ENCODE data around the gene FIGLA. TPM values are rescaled to one million over a fixed set of nuclear protein-coding genes. Genes with fewer than 3 reads are reported as not detected.
A peak's percentile ranks its signal among the peaks of the same experiment; 100 is the strongest.

FIGLA gene
- total and polyA plus RNA-seq, 2 experiments from 2014 or later: not detected

DNA sequence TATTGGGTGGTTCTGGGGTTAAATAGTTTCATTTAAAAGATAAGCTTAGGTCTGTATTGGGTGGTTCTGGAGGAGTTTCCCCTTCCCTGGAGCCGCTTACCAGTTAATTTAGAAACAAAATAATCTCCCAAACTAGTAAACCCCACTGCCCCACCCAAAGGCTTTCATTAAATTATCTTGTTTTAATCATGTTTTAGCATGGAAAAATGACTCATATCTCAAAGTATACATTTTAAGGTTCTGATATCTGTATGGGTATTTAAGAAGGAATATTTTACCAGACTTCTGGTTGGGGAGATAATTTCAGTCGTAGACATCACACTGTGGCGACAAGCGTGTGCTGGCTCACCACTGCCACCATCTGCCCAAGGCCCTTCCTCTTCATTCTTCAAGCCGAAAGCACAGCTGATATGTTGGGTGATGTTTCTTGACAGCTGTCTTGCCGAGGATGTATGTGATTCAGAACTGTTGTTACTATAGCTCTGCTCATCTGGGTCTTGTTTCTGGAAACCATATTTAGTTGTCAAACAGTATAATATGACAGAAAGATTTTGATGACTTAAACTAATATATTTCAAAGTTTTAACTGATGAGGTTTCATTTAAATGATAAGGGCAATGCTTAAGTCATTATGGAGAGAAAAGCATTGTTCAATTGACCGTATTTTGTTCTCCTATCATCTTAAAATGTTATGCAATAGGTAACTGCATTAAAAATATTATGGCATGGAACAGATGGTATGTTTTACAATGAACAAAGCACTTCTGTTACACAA lies 5.1 kb downstream of the FIGLA start:
- Histone ChIP-seq H3K9me2 (ENCODE audit: insufficient read depth) (no peaks in the 10 kb centered on the region), H3K4me2 (no peak overlapping the region), H3K27me3 (ENCODE audit: insufficient read depth) (peaks cover 70% of the 10 kb centered on the region), H2AFZ (no peak overlapping the region), H3K36me3 (ENCODE audit: insufficient read depth) (no peaks in the 10 kb centered on the region), H3F3A (replicated peaks; ENCODE audit: low read depth) (no peaks in the 10 kb centered on the region), H3K4me3 (no peak overlapping the region), H4K20me1 (replicated peaks; ENCODE audit: insufficient read depth) (no peaks in the 10 kb centered on the region; the same call in 1 of the 2 replicates), H3K27ac (ENCODE audit: low read depth) (no peak overlapping the region), H3K4me1 (ENCODE audit: insufficient read depth) (no peaks in the 10 kb centered on the region), H3K79me2 (replicated peaks; ENCODE audit: insufficient read depth) (no peaks in the 10 kb centered on the region)
- H3K36me3 Mint-ChIP-seq (ENCODE audit: low read depth): no peaks in the 10 kb centered on the region
- no peak overlapping the region for H3K4me3 Mint-ChIP-seq
- H3K27ac Mint-ChIP-seq: no peak overlapping the region
- DNase-seq (ENCODE audit: low spot score) (peak; percentile 75), ATAC-seq (peak; percentile 58)
- H3K27me3 Mint-ChIP-seq (ENCODE audit: insufficient read depth, low read depth, poor library complexity): peaks cover 44% of the 10 kb centered on the region
- H3K4me1 Mint-ChIP-seq: peaks cover 10% of the 10 kb centered on the region; the same call in 2 of the 3 replicates
- no peak for TF ChIP-seq ZNF331 (CRISPR knock-in tag; IDR thresholded peaks at IDR 0.05; ENCODE audit: low read depth)
- TF ChIP-seq STAT1 (IDR thresholded peaks at IDR 0.05; ENCODE audit: unreplicated experiment): no peak
- TF ChIP-seq POLR2AphosphoS5 (IDR thresholded peaks at IDR 0.05; ENCODE audit: low read depth): no peak
- TF ChIP-seq, protein P1, sequence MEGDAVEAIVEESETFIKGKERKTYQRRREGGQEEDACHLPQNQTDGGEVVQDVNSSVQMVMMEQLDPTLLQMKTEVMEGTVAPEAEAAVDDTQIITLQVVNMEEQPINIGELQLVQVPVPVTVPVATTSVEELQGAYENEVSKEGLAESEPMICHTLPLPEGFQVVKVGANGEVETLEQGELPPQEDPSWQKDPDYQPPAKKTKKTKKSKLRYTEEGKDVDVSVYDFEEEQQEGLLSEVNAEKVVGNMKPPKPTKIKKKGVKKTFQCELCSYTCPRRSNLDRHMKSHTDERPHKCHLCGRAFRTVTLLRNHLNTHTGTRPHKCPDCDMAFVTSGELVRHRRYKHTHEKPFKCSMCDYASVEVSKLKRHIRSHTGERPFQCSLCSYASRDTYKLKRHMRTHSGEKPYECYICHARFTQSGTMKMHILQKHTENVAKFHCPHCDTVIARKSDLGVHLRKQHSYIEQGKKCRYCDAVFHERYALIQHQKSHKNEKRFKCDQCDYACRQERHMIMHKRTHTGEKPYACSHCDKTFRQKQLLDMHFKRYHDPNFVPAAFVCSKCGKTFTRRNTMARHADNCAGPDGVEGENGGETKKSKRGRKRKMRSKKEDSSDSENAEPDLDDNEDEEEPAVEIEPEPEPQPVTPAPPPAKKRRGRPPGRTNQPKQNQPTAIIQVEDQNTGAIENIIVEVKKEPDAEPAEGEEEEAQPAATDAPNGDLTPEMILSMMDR (conservative IDR thresholded peaks at IDR 0.05; ENCODE audit: low read depth in 2 of 2): peak; percentile 89 to 93
- no peak for TF ChIP-seq EZH2 (IDR thresholded peaks at IDR 0.05; ENCODE audit: low read depth, unreplicated experiment)
- no peak for TF ChIP-seq JUNB (IDR thresholded peaks at IDR 0.05; ENCODE audit: unreplicated experiment)
- no peaks in the 10 kb centered on the region for H3K9me3 Mint-ChIP-seq

DNA sequence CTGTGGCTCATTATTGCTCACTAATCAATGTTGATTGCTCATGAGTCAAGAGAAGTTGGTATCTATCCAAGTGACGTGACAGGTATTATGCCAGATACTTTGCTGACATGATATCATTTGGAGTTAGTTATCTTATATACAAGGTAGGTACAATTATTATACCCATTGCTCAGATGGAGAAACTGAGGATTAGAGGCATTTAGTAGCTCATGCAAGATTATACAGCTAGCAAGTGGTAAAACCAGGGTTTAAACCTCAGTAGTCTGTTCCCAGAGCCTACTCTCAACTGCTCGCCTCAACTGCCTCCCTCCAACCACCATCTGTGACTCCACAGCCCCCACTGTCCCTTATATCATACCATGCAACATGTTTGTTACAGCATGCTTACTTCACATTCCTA lies 6.1 kb downstream of the FIGLA start:
- no peaks in the 10 kb centered on the region for H3K9me3 Mint-ChIP-seq
- Histone ChIP-seq H3K27ac (ENCODE audit: low read depth) (no peak overlapping the region), H3K36me3 (ENCODE audit: insufficient read depth) (no peaks in the 10 kb centered on the region), H3K9me2 (ENCODE audit: insufficient read depth) (no peaks in the 10 kb centered on the region), H3K4me1 (ENCODE audit: insufficient read depth) (no peaks in the 10 kb centered on the region), H3K4me3 (no peak overlapping the region), H4K20me1 (replicated peaks; ENCODE audit: insufficient read depth) (no peaks in the 10 kb centered on the region; the same call in 1 of the 2 replicates), H3K27me3 (ENCODE audit: insufficient read depth) (peaks cover 60% of the 10 kb centered on the region), H2AFZ (no peak overlapping the region), H3K79me2 (replicated peaks; ENCODE audit: insufficient read depth) (no peaks in the 10 kb centered on the region), H3F3A (replicated peaks; ENCODE audit: low read depth) (no peaks in the 10 kb centered on the region), H3K4me2 (no peak overlapping the region)
- H3K4me1 Mint-ChIP-seq: peaks cover 8% of the 10 kb centered on the region; the same call in 2 of the 3 replicates
- no peak for TF ChIP-seq EZH2phosphoT487 (IDR thresholded peaks at IDR 0.05; ENCODE audit: unreplicated experiment)
- TF ChIP-seq POLR2AphosphoS5 (IDR thresholded peaks at IDR 0.05; ENCODE audit: low read depth): no peak
- TF ChIP-seq ZNF114 (CRISPR knock-in tag; IDR thresholded peaks at IDR 0.05): no peak
- TF ChIP-seq JUNB (IDR thresholded peaks at IDR 0.05; ENCODE audit: unreplicated experiment): no peak
- no peak overlapping the region for H3K4me3 Mint-ChIP-seq
- ATAC-seq: no peak
- no peak for DNase-seq (ENCODE audit: low spot score)
- H3K27me3 Mint-ChIP-seq (ENCODE audit: insufficient read depth, low read depth, poor library complexity): peaks cover 37% of the 10 kb centered on the region
- H3K36me3 Mint-ChIP-seq (ENCODE audit: low read depth): no peaks in the 10 kb centered on the region
- no peak overlapping the region for H3K27ac Mint-ChIP-seq

All from GM23338 (cell line).